K562 treated with DMSO at 1 percent for 12 hours (cell line): Measurements from ENCODE around the gene ADAMTS20. TPM values are rescaled to one million over a fixed set of nuclear protein-coding genes. Genes with fewer than 3 reads are reported as not detected.

Experiments
- total RNA-seq: library from RNA; unstranded; fragments of 300-600 nt; gene quantifications from 2 replicates; pipeline ENCODE4 v1.2.3, GENCODE V29; 2022; ENCODE audit not compliant: insufficient read depth

Gene ADAMTS20, protein sequence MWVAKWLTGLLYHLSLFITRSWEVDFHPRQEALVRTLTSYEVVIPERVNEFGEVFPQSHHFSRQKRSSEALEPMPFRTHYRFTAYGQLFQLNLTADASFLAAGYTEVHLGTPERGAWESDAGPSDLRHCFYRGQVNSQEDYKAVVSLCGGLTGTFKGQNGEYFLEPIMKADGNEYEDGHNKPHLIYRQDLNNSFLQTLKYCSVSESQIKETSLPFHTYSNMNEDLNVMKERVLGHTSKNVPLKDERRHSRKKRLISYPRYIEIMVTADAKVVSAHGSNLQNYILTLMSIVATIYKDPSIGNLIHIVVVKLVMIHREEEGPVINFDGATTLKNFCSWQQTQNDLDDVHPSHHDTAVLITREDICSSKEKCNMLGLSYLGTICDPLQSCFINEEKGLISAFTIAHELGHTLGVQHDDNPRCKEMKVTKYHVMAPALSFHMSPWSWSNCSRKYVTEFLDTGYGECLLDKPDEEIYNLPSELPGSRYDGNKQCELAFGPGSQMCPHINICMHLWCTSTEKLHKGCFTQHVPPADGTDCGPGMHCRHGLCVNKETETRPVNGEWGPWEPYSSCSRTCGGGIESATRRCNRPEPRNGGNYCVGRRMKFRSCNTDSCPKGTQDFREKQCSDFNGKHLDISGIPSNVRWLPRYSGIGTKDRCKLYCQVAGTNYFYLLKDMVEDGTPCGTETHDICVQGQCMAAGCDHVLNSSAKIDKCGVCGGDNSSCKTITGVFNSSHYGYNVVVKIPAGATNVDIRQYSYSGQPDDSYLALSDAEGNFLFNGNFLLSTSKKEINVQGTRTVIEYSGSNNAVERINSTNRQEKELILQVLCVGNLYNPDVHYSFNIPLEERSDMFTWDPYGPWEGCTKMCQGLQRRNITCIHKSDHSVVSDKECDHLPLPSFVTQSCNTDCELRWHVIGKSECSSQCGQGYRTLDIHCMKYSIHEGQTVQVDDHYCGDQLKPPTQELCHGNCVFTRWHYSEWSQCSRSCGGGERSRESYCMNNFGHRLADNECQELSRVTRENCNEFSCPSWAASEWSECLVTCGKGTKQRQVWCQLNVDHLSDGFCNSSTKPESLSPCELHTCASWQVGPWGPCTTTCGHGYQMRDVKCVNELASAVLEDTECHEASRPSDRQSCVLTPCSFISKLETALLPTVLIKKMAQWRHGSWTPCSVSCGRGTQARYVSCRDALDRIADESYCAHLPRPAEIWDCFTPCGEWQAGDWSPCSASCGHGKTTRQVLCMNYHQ (N-terminal part only)
- 0.23 TPM in 1 of 2 replicates, not detected in the other for total RNA-seq

DNA sequence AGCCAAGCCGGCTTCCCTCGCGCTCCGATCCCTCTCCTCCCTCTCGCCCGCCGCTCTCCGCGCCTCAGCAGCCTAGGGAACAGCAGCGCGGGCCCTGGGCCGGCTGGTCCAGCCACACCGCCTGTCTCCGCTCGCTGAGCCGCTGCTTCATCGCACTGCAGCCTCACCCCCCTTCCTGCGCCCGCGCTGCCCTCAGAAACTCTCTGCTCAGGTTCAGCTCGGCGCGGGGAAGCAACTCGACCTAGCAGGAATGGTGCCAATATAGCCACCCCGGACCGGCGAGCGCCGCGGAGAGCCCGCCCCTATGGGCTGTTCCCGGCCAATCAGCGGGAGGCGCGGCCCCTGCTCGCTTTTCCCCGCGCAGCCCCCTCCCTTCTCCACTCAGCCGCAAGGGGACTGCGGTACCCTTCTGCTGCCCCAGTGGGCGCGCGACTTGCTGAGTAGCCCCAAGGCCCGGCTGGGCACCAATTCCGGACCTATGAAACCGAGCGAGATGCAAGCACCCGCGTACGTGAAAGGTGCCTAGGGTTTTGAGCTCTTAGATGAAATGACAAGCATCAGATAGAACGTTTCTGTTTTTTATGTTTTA is at the start of gene ADAMTS20:
Gene ADAMTS20, minus strand, starts transcription at position 233 of the 589 bp plus-strand sequence. CDS start 282 bp downstream, outside the sequence.

Other genes starting within 250 kb of the ADAMTS20 start
- 2.4 and 4.2 TPM in 2 replicates for gene PUS7L, start 206.6 kb upstream of the ADAMTS20 start, total RNA-seq
- 5.5 and 18.1 TPM in 2 replicates for gene IRAK4, start 206.7 kb upstream of the ADAMTS20 start, total RNA-seq